Endothelial cell of umbilical vein (primary cell): ENCODE measurements around the gene SMURF1. TPM values are rescaled to one million over a fixed set of nuclear protein-coding genes. Genes with fewer than 3 reads are reported as not detected.

ENCODE experiments used
- BruUV-seq: library from RNA; stranded (reverse); fragments of 400-500 nt; replicated peaks from 2 replicates; lab custom pipeline; 2021; lab: Mats Ljungman, UMichigan
- CTCF ChIA-PET: fragments of 300-600, 350-600 bp; sonication (Branson Sonifier 250); formaldehyde crosslinking; loops from one replicate; lab custom pipeline; 2021; ENCODE audit warnings: antibody characterized with exemption, inconsistent platforms; lab: Charles Lee
- POLR2A ChIA-PET: fragments of 300-600, 350-600 bp; sonication (Branson Sonifier 250); formaldehyde crosslinking; loops from one replicate; lab custom pipeline; 2021; ENCODE audit warnings: antibody characterized with exemption, inconsistent platforms; lab: Charles Lee
- DNase-seq: peaks from one replicate; pipeline ENCODE4 v3.0.0-alpha.2; 2011; ENCODE audit warnings: low read depth, low spot score
- FAIRE-seq: peaks from 2 replicates; lab custom pipeline; 2011; peaks lifted over from hg19 to GRCh38; lab: Jason Lieb, UNC
- H2AFZ ChIP-seq: 2 replicates; pipeline ENCODE4 v1.6.0; 2012; ENCODE audit warnings: low read depth, low read length, control low read depth, inconsistent platforms
- H3K27ac ChIP-seq: 2 replicates; pipeline ENCODE4 v1.5.1; 2011; ENCODE audit warnings: low read depth, mild to moderate bottlenecking, control low read depth, low read length, moderate library complexity; ENCODE audit not compliant: insufficient read depth
- H3K27me3 ChIP-seq, 2 experiments: 2 replicates each; pipeline versions ENCODE4 v1.6.0 to v1.6.1; 2011; ENCODE audit warnings: low read length in 2 of 2, mixed read lengths in 1 of 2; ENCODE audit not compliant: control insufficient read depth in 2 of 2, insufficient read depth in 2 of 2
- H3K36me3 ChIP-seq, 2 experiments: 2 replicates in 1 of 2; 3 replicates in 1 of 2; pipeline ENCODE4 v1.5.1; 2011; ENCODE audit warnings: low read length in 2 of 2, mild to moderate bottlenecking in 1 of 2, moderate library complexity in 1 of 2; ENCODE audit not compliant: control insufficient read depth in 2 of 2, insufficient read depth in 2 of 2; ENCODE audit errors: extremely low read depth in 1 of 2
- H3K4me1 ChIP-seq: 3 replicates; pipeline ENCODE4 v1.5.1; 2011; ENCODE audit warnings: mild to moderate bottlenecking, low read length; ENCODE audit not compliant: control insufficient read depth, insufficient read depth; ENCODE audit errors: extremely low read depth
- H3K4me2 ChIP-seq: 2 replicates; pipeline ENCODE4 v1.6.1; 2011; ENCODE audit warnings: low read length, control low read depth, mixed read lengths; ENCODE audit not compliant: insufficient read depth
- H3K4me3 ChIP-seq, 3 experiments: fragments of 200-600 bp in 1 of 3; sonication (generic), shearing (Covaris generic) in 1 of 3; replicated peaks in 1 of 3; 2 replicates each; pipeline ENCODE4 v1.5.1; 2011 to 2016; ENCODE audit warnings: control low read depth in 3 of 3, low read length in 3 of 3, mild to moderate bottlenecking in 2 of 3, inconsistent platforms in 1 of 3, low read depth in 1 of 3, moderate library complexity in 1 of 3; ENCODE audit not compliant: insufficient read depth in 1 of 3
- H3K79me2 ChIP-seq: 2 replicates; pipeline ENCODE4 v1.6.0; 2012; ENCODE audit warnings: low read length, inconsistent platforms; ENCODE audit not compliant: control insufficient read depth, insufficient read depth
- H3K9ac ChIP-seq: replicated peaks from 2 replicates; pipeline ENCODE3; 2011; ENCODE audit warnings: low read length, control low read depth; ENCODE audit not compliant: insufficient read depth; ENCODE audit errors: extremely low read depth
- H3K9me1 ChIP-seq: replicated peaks from 3 replicates; pipeline ENCODE4 v1.6.0; 2011; ENCODE audit warnings: mild to moderate bottlenecking, low read length; ENCODE audit not compliant: control insufficient read depth, insufficient read depth; ENCODE audit errors: extremely low read depth
- H3K9me3 ChIP-seq: replicated peaks from 2 replicates; pipeline ENCODE4 v1.5.1; 2012; ENCODE audit warnings: low read length, inconsistent platforms; ENCODE audit not compliant: control insufficient read depth, insufficient read depth
- H4K20me1 ChIP-seq: replicated peaks from 2 replicates; pipeline ENCODE3; 2011; ENCODE audit warnings: mild to moderate bottlenecking, low read length; ENCODE audit not compliant: control insufficient read depth, insufficient read depth; ENCODE audit errors: extremely low read depth
- CTCF ChIP-seq, 2 donors: IDR thresholded peaks; 1 replicate in 1 of 2; 2 replicates in 1 of 2; pipeline ENCODE4 v1.5.1; 2011; ENCODE audit warnings: low read length in 2 of 2, mild to moderate bottlenecking in 2 of 2, moderate library complexity in 2 of 2, control low read depth in 1 of 2, inconsistent platforms in 1 of 2, low read depth in 1 of 2; ENCODE audit not compliant: insufficient read depth in 1 of 2; ENCODE audit errors: extremely low read depth in 1 of 2
- EZH2 ChIP-seq: IDR thresholded peaks from 2 replicates; pipeline ENCODE4 v1.6.1; 2012; ENCODE audit warnings: borderline replicate concordance, low read depth, mild to moderate bottlenecking, moderate library complexity, low read length, inconsistent platforms; ENCODE audit not compliant: severe bottlenecking
- FOS ChIP-seq: IDR thresholded peaks from 2 replicates; pipeline ENCODE4 v1.6.1; 2011; ENCODE audit warnings: mild to moderate bottlenecking, low read length, moderate library complexity, borderline replicate concordance; ENCODE audit not compliant: insufficient read depth
- GATA2 ChIP-seq: IDR thresholded peaks from 2 replicates; pipeline ENCODE4 v1.7.0; 2011; ENCODE audit warnings: low read depth, mild to moderate bottlenecking, moderate library complexity, mixed read lengths, low read length; ENCODE audit not compliant: insufficient read length, insufficient read depth
- JUN ChIP-seq: IDR thresholded peaks from 2 replicates; pipeline ENCODE4 v1.6.1; 2011; ENCODE audit warnings: borderline replicate concordance, low read depth; ENCODE audit not compliant: insufficient read length, insufficient read depth
- MAX ChIP-seq: IDR thresholded peaks from 2 replicates; pipeline ENCODE4 v1.6.1; 2011; ENCODE audit not compliant: insufficient read depth, insufficient read length
- MYC ChIP-seq: IDR thresholded peaks from one replicate; pipeline ENCODE4 v1.6.1; 2011; ENCODE audit warnings: mild to moderate bottlenecking, low read depth, low read length
- POLR2A ChIP-seq: IDR thresholded peaks from 2 replicates; pipeline ENCODE4 v1.6.1; 2012; ENCODE audit warnings: low read depth, mild to moderate bottlenecking, control low read depth, low read length
- POLR2AphosphoS5 ChIP-seq: IDR thresholded peaks from 2 replicates; pipeline ENCODE4 v1.6.1; 2012; ENCODE audit warnings: low read depth, mild to moderate bottlenecking, control low read depth, low read length, moderate library complexity; ENCODE audit not compliant: insufficient read depth
- dilution Hi-C: fragments of 300-500 bp; cut with MboI; formaldehyde crosslinking; loops from one replicate; pipeline ENCODE4 v1.15.0; 2019; ENCODE audit warnings: low sequenced_read_pairs; ENCODE audit not compliant: extremely low pct_ligation_motif_present
- intact Hi-C: fragments of 100-400 bp; cut with micrococcal nuclease; formaldehyde crosslinking; loops from one replicate; pipeline ENCODE4 v1.10.0; 2022
- polyA plus RNA-seq, 4 experiments: library from polyadenylated mRNA; depleted of rRNA in 3 of 4; stranded (reverse) in 3 of 4; unstranded in 1 of 4; fragments of >200 nt; gene quantifications; 2 replicates each; pipeline versions ENCODE4 v1.2.1 to v1.2.3, GENCODE V29; 2011 to 2012; ENCODE audit warnings: missing spikeins in 1 of 4
- total RNA-seq: library from RNA; stranded (reverse); gene quantifications from 2 replicates; pipeline ENCODE4 v1.2.3, GENCODE V29; 2021

Gene SMURF1
- total and polyA plus RNA-seq, 2 donors (not counting 3 experiments of a cell fraction or from before 2014, with no cell fraction given), result 11.5 to 22.8 TPM

- POLR2A ChIA-PET, result no interaction called here
- CTCF ChIA-PET, result no interaction called here
- H3K4me3 ChIP-seq, result no peak overlapping the region
These were observed 137.0 kb downstream of the SMURF1 start for GRCh38 chr7:99006739-99007424.

GRCh38 chr7:99005776-99006175 is 138.1 kb downstream of the SMURF1 start:
- Histone ChIP-seq H3K27ac (no peak overlapping the region), H3K4me2 (no peak overlapping the region), H3K4me3 (no peak overlapping the region), H3K36me3 (peaks cover 22 to 62% of the 10 kb centered on the region in 2 experiments), H4K20me1 (no peaks in the 10 kb centered on the region), H2AFZ (no peak overlapping the region), H3K9me1 (no peaks in the 10 kb centered on the region), H3K9ac (no peak overlapping the region), H3K9me3 (no peaks in the 10 kb centered on the region), H3K27me3 (no peaks in the 10 kb centered on the region), H3K79me2 (no peaks in the 10 kb centered on the region), H3K4me1 (no peaks in the 10 kb centered on the region)
- dilution Hi-C loops (no loop called here), intact Hi-C loops (no loop called here)
- BruUV-seq, result no TSS peak
- CTCF ChIA-PET, result no interaction called here
- no peak for FAIRE-seq
- no peak for TF ChIP-seq FOS
- no peak for TF ChIP-seq GATA2
- TF ChIP-seq JUN, result no peak
- TF ChIP-seq POLR2AphosphoS5, result no peak
- TF ChIP-seq MYC, result no peak
- no peak for TF ChIP-seq POLR2A
- no peak for TF ChIP-seq MAX
- no peak for TF ChIP-seq CTCF (IDR thresholded peaks at IDR 0.05; ENCODE audit: extremely low read depth in 1 of 2, insufficient read depth in 1 of 2, low read depth in 1 of 2, low read length in 2 of 2)
- no peak for TF ChIP-seq EZH2
- DNase-seq, result no peak
- POLR2A ChIA-PET, result no interaction called here

More at GRCh38 chr7:99006739-99007424, 137.0 kb downstream of the SMURF1 start:
- H3K4me2 ChIP-seq, result no peak overlapping the region
- dilution Hi-C loops (no loop called here), intact Hi-C loops (no loop called here)
- TF ChIP-seq EZH2 (no peak), POLR2A (no peak), FOS (no peak)
- no peak for FAIRE-seq
- no peaks in the 10 kb centered on the region for H3K9me1 ChIP-seq
- H3K4me1 ChIP-seq, result no peaks in the 10 kb centered on the region
- no peaks in the 10 kb centered on the region for H3K79me2 ChIP-seq
- H2AFZ ChIP-seq, result no peak overlapping the region
- no peaks in the 10 kb centered on the region for H4K20me1 ChIP-seq
- no peak overlapping the region for H3K9ac ChIP-seq
- H3K27ac ChIP-seq, result no peak overlapping the region
- no peak for DNase-seq
- no TSS peak for BruUV-seq
- H3K36me3 ChIP-seq, result peaks cover 25 to 67% of the 10 kb centered on the region in 2 experiments
- no peaks in the 10 kb centered on the region for H3K27me3 ChIP-seq
- no peaks in the 10 kb centered on the region for H3K9me3 ChIP-seq
